Keratinocyte (primary cell): ENCODE results near the gene KRTAP5-7. TPM values are rescaled to one million over a fixed set of nuclear protein-coding genes. Genes with fewer than 3 reads are reported as not detected.

ENCODE experiments used
- DNase-seq: peaks from one replicate; pipeline ENCODE4 v3.0.0-alpha.2; 2011; ENCODE audit warnings: low read depth, missing footprints, low spot score
- FAIRE-seq: peaks from 2 replicates; lab custom pipeline; 2011; peaks lifted over from hg19 to GRCh38; lab: Jason Lieb, UNC
- H2AFZ ChIP-seq: 2 replicates; pipeline ENCODE4 v1.6.0; 2012; ENCODE audit warnings: low read length, control low read depth, inconsistent platforms; ENCODE audit not compliant: control insufficient read depth
- H3K27ac ChIP-seq: 2 replicates; pipeline ENCODE4 v1.5.1; 2011; ENCODE audit warnings: low read length; ENCODE audit not compliant: control insufficient read depth, insufficient read depth
- H3K27me3 ChIP-seq: 3 replicates; pipeline ENCODE4 v1.6.0; 2011; ENCODE audit warnings: low read length; ENCODE audit not compliant: control insufficient read depth, insufficient read depth; ENCODE audit errors: extremely low read depth
- H3K36me3 ChIP-seq, 2 experiments: 2 replicates in 1 of 2; 3 replicates in 1 of 2; pipeline ENCODE4 v1.5.1; 2011; ENCODE audit warnings: low read length in 2 of 2, mild to moderate bottlenecking in 1 of 2; ENCODE audit not compliant: control insufficient read depth in 2 of 2, insufficient read depth in 2 of 2; ENCODE audit errors: extremely low read depth in 1 of 2
- H3K4me1 ChIP-seq: 3 replicates; pipeline ENCODE4 v1.5.1; 2011; ENCODE audit warnings: low read length; ENCODE audit not compliant: control insufficient read depth, insufficient read depth; ENCODE audit errors: extremely low read depth
- H3K4me2 ChIP-seq: 3 replicates; pipeline ENCODE4 v1.6.0; 2011; ENCODE audit warnings: low read depth, low read length; ENCODE audit not compliant: control insufficient read depth, insufficient read depth; ENCODE audit errors: extremely low read depth
- H3K4me3 ChIP-seq, 3 experiments: fragments of 200-600 bp in 1 of 3; sonication (generic) in 1 of 3; 2 replicates in 2 of 3; 3 replicates in 1 of 3; pipeline ENCODE4 v1.5.1; 2011 to 2016; ENCODE audit warnings: low read length in 3 of 3, mild to moderate bottlenecking in 3 of 3, control low read depth in 2 of 3, inconsistent platforms in 1 of 3, low read depth in 1 of 3, mixed read lengths in 1 of 3, mixed run types in 1 of 3, moderate library complexity in 1 of 3; ENCODE audit not compliant: control insufficient read depth in 2 of 3, insufficient read depth in 2 of 3; ENCODE audit errors: extremely low read depth in 1 of 3
- H3K79me2 ChIP-seq: 2 replicates; pipeline ENCODE4 v1.6.0; 2012; ENCODE audit warnings: low read length; ENCODE audit not compliant: control insufficient read depth, insufficient read depth
- H3K9ac ChIP-seq: 3 replicates; pipeline ENCODE4 v1.6.0; 2011; ENCODE audit warnings: low read length; ENCODE audit not compliant: control insufficient read depth, insufficient read depth; ENCODE audit errors: extremely low read depth
- H3K9me1 ChIP-seq: 3 replicates; pipeline ENCODE4 v1.6.0; 2011; ENCODE audit warnings: low read length; ENCODE audit not compliant: control insufficient read depth, insufficient read depth; ENCODE audit errors: extremely low read depth
- H3K9me3 ChIP-seq: 2 replicates; pipeline ENCODE4 v1.5.1; 2012; ENCODE audit warnings: low read depth, low read length; ENCODE audit not compliant: control insufficient read depth
- H4K20me1 ChIP-seq: 3 replicates; pipeline ENCODE4 v1.6.0; 2011; ENCODE audit warnings: low read length; ENCODE audit not compliant: control insufficient read depth, insufficient read depth; ENCODE audit errors: extremely low read depth
- EZH2 ChIP-seq: IDR thresholded peaks from one replicate; pipeline ENCODE4 v1.6.1; 2012; ENCODE audit warnings: inconsistent platforms, mild to moderate bottlenecking, low read length, moderate library complexity
- dilution Hi-C: fragments of 300-500 bp; cut with MboI; formaldehyde crosslinking; loops from one replicate; pipeline ENCODE4 v1.7.0; 2020; ENCODE audit warnings: low sequenced_read_pairs; ENCODE audit not compliant: extremely low pct_ligation_motif_present
- polyA plus RNA-seq, 5 experiments: library from polyadenylated mRNA; depleted of rRNA in 3 of 5; stranded (reverse) in 3 of 5; stranded (forward) in 1 of 5; unstranded in 1 of 5; fragments of >200 nt; gene quantifications; 1 replicate in 1 of 5; 2 replicates in 3 of 5; 3 replicates in 1 of 5; pipeline versions ENCODE4 v1.2.1 to v1.2.3, GENCODE V29; 2011 to 2012; ENCODE audit warnings: missing spikeins in 2 of 5, low read depth in 1 of 5, low replicate concordance in 1 of 5
- TF ChIP-seq, protein P1 (sequence below), 3 experiments: IDR thresholded peaks in 1 of 3; conservative IDR thresholded peaks in 1 of 3; optimal IDR thresholded peaks in 1 of 3; 2 replicates in 2 of 3; 3 replicates in 1 of 3; pipeline versions ENCODE3 to v1.5.1; 2011; ENCODE audit warnings: low read length in 3 of 3, mild to moderate bottlenecking in 3 of 3, moderate library complexity in 2 of 3, control low read depth in 1 of 3, inconsistent platforms in 1 of 3; ENCODE audit not compliant: insufficient read depth in 2 of 3; ENCODE audit errors: extremely low read depth in 1 of 3

KRTAP5-7 gene
- polyA plus RNA-seq, 1 donor (not counting 4 experiments of a cell fraction or from before 2014, with no cell fraction given), result not detected

DNA sequence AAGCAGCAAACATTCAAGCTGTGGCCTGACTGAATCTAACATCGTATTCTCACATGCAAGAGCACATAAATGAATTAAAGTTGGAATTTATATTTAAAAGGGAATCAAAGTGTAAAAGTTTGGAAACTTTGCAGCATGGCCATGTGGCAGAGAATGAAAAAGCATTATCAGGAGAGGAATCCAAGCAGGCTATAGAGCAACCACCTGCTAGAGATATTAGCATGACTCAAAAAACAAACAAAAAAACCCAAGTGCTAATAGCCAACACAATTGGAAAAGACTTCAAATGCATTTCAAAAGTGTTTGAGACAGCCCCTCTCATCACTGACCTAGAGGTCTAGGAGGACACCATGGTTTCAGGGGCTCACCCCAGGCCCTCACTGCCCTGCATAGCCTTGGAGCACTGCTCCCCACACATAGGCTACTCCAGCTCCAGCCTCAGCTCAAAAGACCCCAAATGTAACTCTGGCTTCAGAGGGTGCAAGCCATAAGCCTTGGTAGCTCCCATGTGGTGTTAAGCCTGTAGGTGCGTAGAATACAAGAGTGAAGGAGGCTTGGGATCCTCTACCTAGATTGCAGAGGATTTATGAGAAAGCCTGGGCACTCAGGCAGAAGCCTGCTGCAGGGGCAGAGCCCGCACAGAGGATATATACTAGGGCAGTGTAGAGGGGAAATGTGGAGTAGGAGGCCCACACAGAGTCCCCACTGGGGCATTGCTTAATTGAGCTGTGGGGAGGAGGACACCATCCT lies 1.7 kb upstream of the KRTAP5-7 start:
- Histone ChIP-seq H3K4me2 (no peak overlapping the region), H3K4me3 (no peak overlapping the region), H3K79me2 (no peaks in the 10 kb centered on the region), H3K4me1 (no peaks in the 10 kb centered on the region), H3K9ac (no peak overlapping the region), H3K27me3 (no peaks in the 10 kb centered on the region), H2AFZ (no peak overlapping the region), H3K36me3 (no peaks in the 10 kb centered on the region), H3K27ac (no peak overlapping the region), H3K9me1 (no peaks in the 10 kb centered on the region), H3K9me3 (no peaks in the 10 kb centered on the region), H4K20me1 (no peaks in the 10 kb centered on the region)
- dilution Hi-C loops, result no loop called here
- FAIRE-seq (no peak), DNase-seq (no peak)
- TF ChIP-seq, protein P1, sequence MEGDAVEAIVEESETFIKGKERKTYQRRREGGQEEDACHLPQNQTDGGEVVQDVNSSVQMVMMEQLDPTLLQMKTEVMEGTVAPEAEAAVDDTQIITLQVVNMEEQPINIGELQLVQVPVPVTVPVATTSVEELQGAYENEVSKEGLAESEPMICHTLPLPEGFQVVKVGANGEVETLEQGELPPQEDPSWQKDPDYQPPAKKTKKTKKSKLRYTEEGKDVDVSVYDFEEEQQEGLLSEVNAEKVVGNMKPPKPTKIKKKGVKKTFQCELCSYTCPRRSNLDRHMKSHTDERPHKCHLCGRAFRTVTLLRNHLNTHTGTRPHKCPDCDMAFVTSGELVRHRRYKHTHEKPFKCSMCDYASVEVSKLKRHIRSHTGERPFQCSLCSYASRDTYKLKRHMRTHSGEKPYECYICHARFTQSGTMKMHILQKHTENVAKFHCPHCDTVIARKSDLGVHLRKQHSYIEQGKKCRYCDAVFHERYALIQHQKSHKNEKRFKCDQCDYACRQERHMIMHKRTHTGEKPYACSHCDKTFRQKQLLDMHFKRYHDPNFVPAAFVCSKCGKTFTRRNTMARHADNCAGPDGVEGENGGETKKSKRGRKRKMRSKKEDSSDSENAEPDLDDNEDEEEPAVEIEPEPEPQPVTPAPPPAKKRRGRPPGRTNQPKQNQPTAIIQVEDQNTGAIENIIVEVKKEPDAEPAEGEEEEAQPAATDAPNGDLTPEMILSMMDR (optimal IDR thresholded peaks at IDR 0.05 in 1 of 3, IDR thresholded peaks at IDR 0.05 in 1 of 3, conservative IDR thresholded peaks at IDR 0.05 in 1 of 3; ENCODE audit: extremely low read depth in 1 of 3, insufficient read depth in 2 of 3, low read length in 3 of 3), result no peak
- TF ChIP-seq EZH2, result no peak

DNA sequence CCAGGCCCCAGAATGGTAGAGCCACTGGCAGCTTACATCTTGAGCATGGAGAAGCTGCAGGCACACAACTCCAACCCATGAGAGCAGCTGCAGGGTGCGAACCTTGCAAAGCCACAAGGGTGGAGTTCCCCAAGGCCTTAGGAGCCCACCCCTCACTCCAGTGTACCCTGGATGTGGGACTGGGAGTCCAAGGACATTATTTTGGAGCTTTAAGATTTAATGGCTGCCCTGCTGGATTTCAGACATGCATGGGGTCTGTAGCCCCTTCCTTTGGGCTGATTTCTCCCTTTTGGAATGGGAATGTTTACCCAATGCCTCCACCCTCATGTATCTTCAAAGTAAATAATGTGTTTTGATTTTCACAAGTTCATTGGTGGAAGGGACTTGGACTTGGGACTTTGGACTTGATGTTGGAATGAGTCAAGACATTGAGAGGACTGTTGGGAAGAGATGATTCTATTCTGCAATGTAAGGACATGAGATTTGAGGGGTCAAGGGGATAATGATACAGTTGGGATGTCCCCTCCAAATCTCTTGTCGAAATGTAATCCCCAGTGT lies 1.1 kb upstream of the KRTAP5-7 start:
- no peak overlapping the region for H3K27ac ChIP-seq
- H2AFZ ChIP-seq, result no peak overlapping the region
- H3K4me3 ChIP-seq, result no peak overlapping the region
- H4K20me1 ChIP-seq, result no peaks in the 10 kb centered on the region
- no peaks in the 10 kb centered on the region for H3K79me2 ChIP-seq
- DNase-seq, result no peak
- no peaks in the 10 kb centered on the region for H3K4me1 ChIP-seq
- H3K9me1 ChIP-seq, result no peaks in the 10 kb centered on the region
- dilution Hi-C loops, result no loop called here
- no peak for TF ChIP-seq EZH2
- TF ChIP-seq, protein P1 (optimal IDR thresholded peaks at IDR 0.05 in 1 of 3, IDR thresholded peaks at IDR 0.05 in 1 of 3, conservative IDR thresholded peaks at IDR 0.05 in 1 of 3; ENCODE audit: extremely low read depth in 1 of 3, insufficient read depth in 2 of 3, low read length in 3 of 3), result no peak
- no peaks in the 10 kb centered on the region for H3K36me3 ChIP-seq
- H3K27me3 ChIP-seq, result no peaks in the 10 kb centered on the region
- H3K4me2 ChIP-seq, result no peak overlapping the region
- H3K9me3 ChIP-seq, result no peaks in the 10 kb centered on the region
- FAIRE-seq, result no peak
- no peak overlapping the region for H3K9ac ChIP-seq
